ENCODE data around the gene SSH3. TPM values are rescaled to one million over a fixed set of nuclear protein-coding genes. Genes with fewer than 3 reads are reported as not detected.

SSH3 gene
- total and polyA plus RNA-seq, 3 experiments from 2014 or later = 3.5 to 10.6 (median 8.4) TPM

- peak overlapping the region; percentile 4 to 86 (median 50) for H3K4me3 Mint-ChIP-seq
- ChIA-PET POLR2A (interaction anchor here (1.2 to 15.0 kb wide), 2 partner anchors 12 to 19 kb away, joined by 4 to 283 read pairs; partner anchors contain the start of genes GRK2 and SSH3), CTCF (interaction anchor here (1.2 to 9.5 kb wide), 5 partner anchors 11 to 61 kb away, joined by 3 to 114 read pairs (median 5); partner anchors contain the start of genes GRK2, POLD4 and SSH3)
- peaks cover under 1 to 13% (median 7%) of the 10 kb centered on the region in 5 donors for H3K9me3 Mint-ChIP-seq
- peaks cover 0 to 2% of the 10 kb centered on the region in 2 donors for H3K27me3 Mint-ChIP-seq
- DNase-seq = no peak
- H3K4me1 Mint-ChIP-seq = peaks cover 51 to 73% (median 54%) of the 10 kb centered on the region in 3 donors
- Histone ChIP-seq H3K4me1 (ENCODE audit: insufficient read depth, low read length) (peaks cover 63% of the 10 kb centered on the region), H3K9me3 (ENCODE audit: low read length) (peaks cover 6% of the 10 kb centered on the region), H3K27me3 (ENCODE audit: insufficient read depth, low read length, poor library complexity, severe bottlenecking) (no peaks in the 10 kb centered on the region), H3K27ac (ENCODE audit: low read depth, low read length) (no peak overlapping the region), H3K4me3 (ENCODE audit: low read length) (no peak overlapping the region), H3K36me3 (ENCODE audit: insufficient read depth, low read length) (peaks cover 21% of the 10 kb centered on the region)
- peak overlapping the region; percentile 71 to 99 (median 90) for H3K27ac Mint-ChIP-seq
- peaks cover 20 to 65% (median 23%) of the 10 kb centered on the region in 3 donors for H3K36me3 Mint-ChIP-seq
Observed at GRCh38 chr11:67291481-67292381, 11.6 kb upstream of the SSH3 start.

GRCh38 chr11:67292671-67293070, 10.7 kb upstream of the SSH3 start:
- peaks cover 22 to 65% (median 27%) of the 10 kb centered on the region in 3 donors for H3K36me3 Mint-ChIP-seq
- H3K27me3 Mint-ChIP-seq = peaks cover 0 to 2% of the 10 kb centered on the region in 2 donors
- H3K4me1 Mint-ChIP-seq = peaks cover 45 to 68% (median 49%) of the 10 kb centered on the region in 3 donors
- Histone ChIP-seq H3K27ac (ENCODE audit: low read depth, low read length) (peak overlapping the region; percentile 20), H3K36me3 (ENCODE audit: insufficient read depth, low read length) (peaks cover 15% of the 10 kb centered on the region), H3K9me3 (ENCODE audit: low read length) (peaks cover 6% of the 10 kb centered on the region), H3K27me3 (ENCODE audit: insufficient read depth, low read length, poor library complexity, severe bottlenecking) (no peaks in the 10 kb centered on the region), H3K4me3 (ENCODE audit: low read length) (no peak overlapping the region), H3K4me1 (ENCODE audit: insufficient read depth, low read length) (peaks cover 54% of the 10 kb centered on the region)
- H3K27ac Mint-ChIP-seq = peak overlapping the region; percentile 67 to 99 (median 90)
- peaks cover 4 to 16% (median 10%) of the 10 kb centered on the region in 5 donors for H3K9me3 Mint-ChIP-seq
- POLR2A ChIA-PET = interaction anchor here (1.4 to 15.0 kb wide), 2 partner anchors 9 to 20 kb away, joined by 3 to 283 read pairs; partner anchors contain the start of gene GRK2
- CTCF ChIA-PET = interaction anchor here (1.4 to 9.5 kb wide), 4 partner anchors 10 to 60 kb away, joined by 3 to 114 read pairs (median 6); partner anchors contain the start of genes GRK2, POLD4 and SSH3
- peak overlapping the region; percentile 43 to 86 (median 59) for H3K4me3 Mint-ChIP-seq
- no peak for DNase-seq

GRCh38 chr11:67293090-67293489, 10.2 kb upstream of the SSH3 start:
- peak in 1 of 5 donors; percentile 72 for DNase-seq
- Mint-ChIP-seq H3K27me3 (peaks cover 0 to 2% of the 10 kb centered on the region in 2 donors), H3K36me3 (peaks cover 22 to 68% (median 27%) of the 10 kb centered on the region in 3 donors), H3K4me3 (peak overlapping the region; percentile 43 to 86 (median 59)), H3K27ac (peak overlapping the region; percentile 67 to 99 (median 90)), H3K9me3 (peaks cover 4 to 16% (median 10%) of the 10 kb centered on the region in 5 donors), H3K4me1 (peaks cover 41 to 66% (median 45%) of the 10 kb centered on the region in 3 donors)
- Histone ChIP-seq H3K36me3 (ENCODE audit: insufficient read depth, low read length) (peaks cover 15% of the 10 kb centered on the region), H3K9me3 (ENCODE audit: low read length) (peaks cover 6% of the 10 kb centered on the region), H3K4me1 (ENCODE audit: insufficient read depth, low read length) (peaks cover 50% of the 10 kb centered on the region), H3K4me3 (ENCODE audit: low read length) (no peak overlapping the region), H3K27ac (ENCODE audit: low read depth, low read length) (peak overlapping the region; percentile 20), H3K27me3 (ENCODE audit: insufficient read depth, low read length, poor library complexity, severe bottlenecking) (no peaks in the 10 kb centered on the region)
- POLR2A ChIA-PET = interaction anchor here (1.4 to 15.0 kb wide), 3 partner anchors 10 to 21 kb away, joined by 3 to 283 read pairs (median 12); partner anchors contain the start of genes GRK2 and SSH3
- CTCF ChIA-PET = interaction anchor here (1.4 to 9.5 kb wide), 4 partner anchors 9 to 60 kb away, joined by 3 to 114 read pairs (median 6); partner anchors contain the start of genes GRK2, POLD4 and SSH3

- peaks cover 22% of the 10 kb centered on the region for H3K36me3 ChIP-seq (ENCODE audit: insufficient read depth, low read length)
- no peak overlapping the region for H3K4me3 ChIP-seq (ENCODE audit: low read length)
- peaks cover 6% of the 10 kb centered on the region for H3K9me3 ChIP-seq (ENCODE audit: low read length)
- no peak overlapping the region for H3K27ac ChIP-seq (ENCODE audit: low read depth, low read length)
- CTCF ChIA-PET = interaction anchor here (1.2 to 1.4 kb wide), 3 partner anchors 22 to 34 kb away, joined by 3 to 5 read pairs (median 4); no protein-coding TSS in a partner anchor
- Mint-ChIP-seq H3K4me3 (no peak overlapping the region), H3K27ac (peak overlapping the region in 4 of 8 donors; percentile 29 to 95 (median 78)), H3K4me1 (peaks cover 38 to 58% (median 44%) of the 10 kb centered on the region in 3 donors), H3K9me3 (peaks cover 4 to 16% (median 10%) of the 10 kb centered on the region in 5 donors), H3K36me3 (peaks cover 28 to 79% (median 34%) of the 10 kb centered on the region in 3 donors), H3K27me3 (no peaks in the 10 kb centered on the region)
- POLR2A ChIA-PET = interaction anchor here (15.0 kb wide), 1 partner anchor 23 kb away, joined by 283 read pairs; the partner anchor contains the start of gene GRK2
- H3K4me1 ChIP-seq (ENCODE audit: insufficient read depth, low read length) = peaks cover 35% of the 10 kb centered on the region
- no peak for DNase-seq
- no peaks in the 10 kb centered on the region for H3K27me3 ChIP-seq (ENCODE audit: insufficient read depth, low read length, poor library complexity, severe bottlenecking)
Observed at GRCh38 chr11:67295846-67296245, 7.5 kb upstream of the SSH3 start.

- Mint-ChIP-seq H3K36me3 (peaks cover 21 to 65% (median 34%) of the 10 kb centered on the region in 3 donors), H3K27ac (peak overlapping the region in 6 of 8 donors; percentile 29 to 82 (median 59)), H3K9me3 (peaks cover 4 to 16% (median 10%) of the 10 kb centered on the region in 5 donors), H3K4me3 (peak overlapping the region in 1 of 7 donors; percentile 67), H3K27me3 (no peaks in the 10 kb centered on the region), H3K4me1 (peaks cover 17 to 39% (median 26%) of the 10 kb centered on the region in 3 donors)
- H3K4me3 ChIP-seq (ENCODE audit: low read length) = no peak overlapping the region
- H3K27ac ChIP-seq (ENCODE audit: low read depth, low read length) = no peak overlapping the region
- CTCF ChIA-PET = interaction anchor here (0.8 to 1.8 kb wide), 3 partner anchors 10 to 19 kb away, joined by 3 to 4 read pairs (median 4); partner anchors contain the start of gene ANKRD13D
- H3K27me3 ChIP-seq (ENCODE audit: insufficient read depth, low read length, poor library complexity, severe bottlenecking) = no peaks in the 10 kb centered on the region
- H3K4me1 ChIP-seq (ENCODE audit: insufficient read depth, low read length) = peaks cover 16% of the 10 kb centered on the region
- POLR2A ChIA-PET = interaction anchor here (0.6 to 0.9 kb wide), 2 partner anchors 27 to 47 kb away, joined by 3 to 7 read pairs; no protein-coding TSS in a partner anchor
- peaks cover 6% of the 10 kb centered on the region for H3K9me3 ChIP-seq (ENCODE audit: low read length)
- H3K36me3 ChIP-seq (ENCODE audit: insufficient read depth, low read length) = peaks cover 22% of the 10 kb centered on the region
- DNase-seq = no peak
Observed at GRCh38 chr11:67298786-67299185, 4.5 kb upstream of the SSH3 start.

GRCh38 chr11:67299471-67300191, 3.7 kb upstream of the SSH3 start:
- peaks cover 17 to 61% (median 31%) of the 10 kb centered on the region in 3 donors for H3K36me3 Mint-ChIP-seq
- ChIA-PET CTCF (interaction anchor here (1.8 kb wide), 1 partner anchor 18 kb away, joined by 4 read pairs; no protein-coding TSS in a partner anchor), POLR2A (no interaction called here)
- Histone ChIP-seq H3K4me1 (ENCODE audit: insufficient read depth, low read length) (peaks cover 13% of the 10 kb centered on the region), H3K27me3 (ENCODE audit: insufficient read depth, low read length, poor library complexity, severe bottlenecking) (no peaks in the 10 kb centered on the region), H3K27ac (ENCODE audit: low read depth, low read length) (no peak overlapping the region), H3K9me3 (ENCODE audit: low read length) (peaks cover 6% of the 10 kb centered on the region), H3K36me3 (ENCODE audit: insufficient read depth, low read length) (peaks cover 22% of the 10 kb centered on the region), H3K4me3 (ENCODE audit: low read length) (no peak overlapping the region)
- H3K27me3 Mint-ChIP-seq = no peaks in the 10 kb centered on the region
- H3K9me3 Mint-ChIP-seq = peaks cover 4 to 16% (median 10%) of the 10 kb centered on the region in 5 donors
- H3K4me1 Mint-ChIP-seq = peaks cover 16 to 39% (median 24%) of the 10 kb centered on the region in 3 donors
- H3K27ac Mint-ChIP-seq = peak overlapping the region in 1 of 8 donors; percentile 44
- no peak overlapping the region for H3K4me3 Mint-ChIP-seq
- DNase-seq = no peak

GRCh38 chr11:67300256-67300755, 3.0 kb upstream of the SSH3 start:
- Histone ChIP-seq H3K9me3 (ENCODE audit: low read length) (peaks cover 6% of the 10 kb centered on the region), H3K4me1 (ENCODE audit: insufficient read depth, low read length) (peaks cover 14% of the 10 kb centered on the region), H3K27me3 (ENCODE audit: insufficient read depth, low read length, poor library complexity, severe bottlenecking) (no peaks in the 10 kb centered on the region), H3K4me3 (ENCODE audit: low read length) (no peak overlapping the region), H3K36me3 (ENCODE audit: insufficient read depth, low read length) (peaks cover 22% of the 10 kb centered on the region), H3K27ac (ENCODE audit: low read depth, low read length) (no peak overlapping the region)
- ChIA-PET POLR2A (no interaction called here), CTCF (interaction anchor here (1.2 kb wide), 1 partner anchor 56 kb away, joined by 3 read pairs; no protein-coding TSS in a partner anchor)
- no peaks in the 10 kb centered on the region for H3K27me3 Mint-ChIP-seq
- DNase-seq = no peak
- peak overlapping the region in 2 of 7 donors; percentile 40 to 51 for H3K4me3 Mint-ChIP-seq
- H3K9me3 Mint-ChIP-seq = peaks cover 4 to 14% (median 10%) of the 10 kb centered on the region in 5 donors
- peaks cover 19 to 40% (median 27%) of the 10 kb centered on the region in 3 donors for H3K4me1 Mint-ChIP-seq
- peak overlapping the region in 1 of 8 donors; percentile 57 for H3K27ac Mint-ChIP-seq
- H3K36me3 Mint-ChIP-seq = peaks cover 17 to 56% (median 25%) of the 10 kb centered on the region in 3 donors

Measured in CD8-positive, alpha-beta memory T cell (primary cell).